COR-L47 (cell line): ENCODE data around the gene PFN2.

Experiments
- DNase-seq: peaks from one replicate; lab custom pipeline; 2025; lab: John Stamatoyannopoulos, UW

PFN2 gene

DNA sequence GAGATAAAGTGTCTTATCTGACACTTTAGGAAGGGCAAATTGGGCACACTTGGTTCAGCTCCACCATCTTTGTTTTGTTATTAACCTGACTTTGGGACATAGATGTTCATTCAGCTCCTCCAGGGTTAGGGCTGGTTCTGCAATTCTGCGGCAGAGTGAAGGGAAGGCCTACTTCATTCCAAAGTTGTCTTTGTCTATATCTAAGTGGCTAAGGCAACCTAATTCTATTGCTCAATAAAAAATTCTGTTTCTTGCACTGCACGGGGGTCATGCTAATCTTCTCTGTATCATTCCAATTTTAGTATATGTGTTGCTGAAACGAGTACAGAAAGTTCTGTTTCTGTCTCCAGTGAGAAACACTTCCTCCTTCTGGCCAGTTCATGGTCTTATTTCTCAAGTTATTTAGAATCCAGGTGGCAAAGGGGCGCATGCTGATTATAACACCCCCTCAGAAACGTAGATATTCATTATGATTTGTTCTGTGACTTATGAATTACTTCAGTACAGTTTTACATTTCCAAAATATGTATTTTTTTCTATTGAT, 53.5 kb downstream of the PFN2 start:
- DNase-seq = no peak
